ENCODE data around the gene SLC24A4.

Gene SLC24A4

GRCh38 chr14:92421751-92422150 is 98.8 kb downstream of the SLC24A4 start:
- H3K4me3 ChIP-seq (ENCODE audit: low read depth, low read length), result no peak overlapping the region
- TF ChIP-seq, protein P1, sequence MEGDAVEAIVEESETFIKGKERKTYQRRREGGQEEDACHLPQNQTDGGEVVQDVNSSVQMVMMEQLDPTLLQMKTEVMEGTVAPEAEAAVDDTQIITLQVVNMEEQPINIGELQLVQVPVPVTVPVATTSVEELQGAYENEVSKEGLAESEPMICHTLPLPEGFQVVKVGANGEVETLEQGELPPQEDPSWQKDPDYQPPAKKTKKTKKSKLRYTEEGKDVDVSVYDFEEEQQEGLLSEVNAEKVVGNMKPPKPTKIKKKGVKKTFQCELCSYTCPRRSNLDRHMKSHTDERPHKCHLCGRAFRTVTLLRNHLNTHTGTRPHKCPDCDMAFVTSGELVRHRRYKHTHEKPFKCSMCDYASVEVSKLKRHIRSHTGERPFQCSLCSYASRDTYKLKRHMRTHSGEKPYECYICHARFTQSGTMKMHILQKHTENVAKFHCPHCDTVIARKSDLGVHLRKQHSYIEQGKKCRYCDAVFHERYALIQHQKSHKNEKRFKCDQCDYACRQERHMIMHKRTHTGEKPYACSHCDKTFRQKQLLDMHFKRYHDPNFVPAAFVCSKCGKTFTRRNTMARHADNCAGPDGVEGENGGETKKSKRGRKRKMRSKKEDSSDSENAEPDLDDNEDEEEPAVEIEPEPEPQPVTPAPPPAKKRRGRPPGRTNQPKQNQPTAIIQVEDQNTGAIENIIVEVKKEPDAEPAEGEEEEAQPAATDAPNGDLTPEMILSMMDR (IDR thresholded peaks at IDR 0.05; ENCODE audit: low read depth, low read length), result no peak

- no peak overlapping the region for H3K4me3 ChIP-seq (ENCODE audit: low read depth, low read length)
- TF ChIP-seq, protein P1 (IDR thresholded peaks at IDR 0.05; ENCODE audit: low read depth, low read length), result no peak
These were observed 102.1 kb downstream of the SLC24A4 start for GRCh38 chr14:92425101-92425500.

- TF ChIP-seq, protein P1 (IDR thresholded peaks at IDR 0.05; ENCODE audit: low read depth, low read length), result no peak
- H3K4me3 ChIP-seq (ENCODE audit: low read depth, low read length), result no peak overlapping the region
These were observed 103.3 kb downstream of the SLC24A4 start for GRCh38 chr14:92426237-92426636.

GRCh38 chr14:92427096-92427495 is 104.1 kb downstream of the SLC24A4 start:
- H3K4me3 ChIP-seq (ENCODE audit: low read depth, low read length), result no peak overlapping the region
- TF ChIP-seq, protein P1 (IDR thresholded peaks at IDR 0.05; ENCODE audit: low read depth, low read length), result no peak

DNA sequence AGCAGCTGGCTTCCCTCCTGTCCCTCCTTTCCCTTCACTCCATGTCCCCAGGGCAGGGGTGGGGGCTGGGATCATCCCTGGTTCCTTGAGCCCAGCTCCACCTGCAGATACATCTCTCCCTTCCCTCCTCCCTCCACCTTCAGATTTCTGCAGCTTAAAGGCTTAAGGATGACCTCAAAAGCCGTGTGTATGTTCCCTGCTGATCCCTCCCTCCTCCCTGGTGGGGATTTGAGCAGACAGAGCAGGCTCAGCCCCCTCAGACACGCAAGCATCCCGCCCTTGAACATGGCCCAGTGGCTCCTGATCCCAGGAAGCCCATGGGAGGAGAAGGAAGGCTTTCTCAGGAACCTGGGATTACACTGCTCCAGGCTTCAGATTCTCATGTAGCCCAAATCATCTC is 107.7 kb downstream of the SLC24A4 start:
- TF ChIP-seq, protein P1 (IDR thresholded peaks at IDR 0.05; ENCODE audit: low read depth, low read length), result no peak

DNA sequence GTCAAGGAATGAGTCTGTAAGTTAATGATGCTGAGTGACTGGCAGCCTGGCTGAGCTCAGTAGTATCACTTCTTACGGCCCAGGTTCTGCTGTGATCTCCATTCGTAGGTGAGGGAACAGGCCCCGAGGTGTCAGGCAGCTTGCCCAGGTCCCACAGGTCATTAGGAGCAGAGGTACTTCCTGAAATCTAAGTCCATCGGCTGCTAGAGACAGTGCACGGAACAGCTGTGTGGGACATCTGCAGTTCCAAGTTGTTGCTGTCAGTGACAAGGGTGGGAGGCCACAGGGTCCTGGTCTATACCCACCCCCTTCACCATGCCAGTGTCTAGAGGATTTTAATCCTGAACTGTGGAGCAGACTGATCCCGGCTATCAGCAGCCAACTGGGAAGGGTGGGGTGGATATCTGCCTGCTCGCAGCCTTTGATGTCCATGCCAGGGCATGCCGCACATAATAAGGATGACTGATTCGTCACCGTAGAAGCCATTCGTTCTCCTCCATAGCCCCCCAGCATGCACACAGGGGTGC is 108.3 kb downstream of the SLC24A4 start:
- no peak overlapping the region for H3K4me3 ChIP-seq (ENCODE audit: low read depth, low read length)
- TF ChIP-seq, protein P1 (IDR thresholded peaks at IDR 0.05; ENCODE audit: low read depth, low read length), result no peak

More for the DNA sequence above, 107.7 kb downstream of the SLC24A4 start:
- no peak overlapping the region for H3K4me3 ChIP-seq (ENCODE audit: low read depth, low read length)

GRCh38 chr14:92433407-92433806 is 110.4 kb downstream of the SLC24A4 start:
- no peak overlapping the region for H3K4me3 ChIP-seq (ENCODE audit: low read depth, low read length)
- TF ChIP-seq, protein P1 (IDR thresholded peaks at IDR 0.05; ENCODE audit: low read depth, low read length), result no peak
